ENCODE data around the gene NXF1. TPM values are rescaled to one million over a fixed set of nuclear protein-coding genes. Genes with fewer than 3 reads are reported as not detected.
A peak's percentile ranks its signal among the peaks of the same experiment; 100 is the strongest.

The NXF1 gene
- total and polyA plus RNA-seq, 2 of the 13 experiments (the other 11 are each of a cell fraction or from before 2014, with no cell fraction given): 30.4 to 30.9 TPM

- TF ChIP-seq NR2C2 (CRISPR knock-in tag; IDR thresholded peaks at IDR 0.05; ENCODE audit: borderline replicate concordance): peak; percentile 11; the same call in 1 of the 2 replicates
- no peak for TF ChIP-seq JUNB (CRISPR knock-in tag; IDR thresholded peaks at IDR 0.05; ENCODE audit: borderline replicate concordance)
- no peak for TF ChIP-seq NFIB (CRISPR knock-in tag; IDR thresholded peaks at IDR 0.05; ENCODE audit: borderline replicate concordance)
- no peak for TF ChIP-seq HMGA1 (CRISPR knock-in tag; conservative IDR thresholded peaks at IDR 0.05)
- TF ChIP-seq FLYWCH1 (CRISPR knock-in tag; IDR thresholded peaks at IDR 0.05): 0 out of 2 replicates have a peak, but pooled peaks have one; percentile 68
- TF ChIP-seq ZNF614 (CRISPR knock-in tag; IDR thresholded peaks at IDR 0.05; ENCODE audit: borderline replicate concordance): no peak
- TF ChIP-seq, protein P1, sequence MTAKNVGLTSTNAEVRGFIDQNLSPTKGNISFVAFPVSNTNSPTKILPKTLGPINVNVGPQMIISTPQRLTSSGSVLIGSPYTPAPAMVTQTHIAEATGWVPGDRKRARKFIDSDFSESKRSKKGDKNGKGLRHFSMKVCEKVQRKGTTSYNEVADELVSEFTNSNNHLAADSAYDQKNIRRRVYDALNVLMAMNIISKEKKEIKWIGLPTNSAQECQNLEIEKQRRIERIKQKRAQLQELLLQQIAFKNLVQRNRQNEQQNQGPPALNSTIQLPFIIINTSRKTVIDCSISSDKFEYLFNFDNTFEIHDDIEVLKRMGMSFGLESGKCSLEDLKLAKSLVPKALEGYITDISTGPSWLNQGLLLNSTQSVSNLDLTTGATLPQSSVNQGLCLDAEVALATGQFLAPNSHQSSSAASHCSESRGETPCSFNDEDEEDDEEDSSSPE (CRISPR knock-in tag; IDR thresholded peaks at IDR 0.05): no peak
- TF ChIP-seq BRD4 (CRISPR knock-in tag; IDR thresholded peaks at IDR 0.05): 0 out of 2 replicates have a peak, but pooled peaks have one; percentile 19
- no peak for TF ChIP-seq NR2F6 (IDR thresholded peaks at IDR 0.05)
- TF ChIP-seq NR2F6 (CRISPR knock-in tag; IDR thresholded peaks at IDR 0.05): no peak
- no peak for TF ChIP-seq ZEB1 (IDR thresholded peaks at IDR 0.05; ENCODE audit: insufficient replicate concordance, low read depth)
- no peak for TF ChIP-seq ZNF30 (CRISPR knock-in tag; IDR thresholded peaks at IDR 0.05)
- no peak for TF ChIP-seq FOSL1 (CRISPR knock-in tag; IDR thresholded peaks at IDR 0.05; ENCODE audit: borderline replicate concordance)
- TF ChIP-seq XRCC5 (optimal IDR thresholded peaks at IDR 0.05; ENCODE audit: low read length): no peak
- no peak for TF ChIP-seq ZGPAT (CRISPR knock-in tag; IDR thresholded peaks at IDR 0.05)
- peak; percentile 20; the same call in 1 of the 2 replicates for TF ChIP-seq HIVEP1 (CRISPR knock-in tag; IDR thresholded peaks at IDR 0.05)
- TF ChIP-seq FOXO4 (CRISPR knock-in tag; conservative IDR thresholded peaks at IDR 0.05): no peak
- no peak for TF ChIP-seq NFE2L1 (CRISPR knock-in tag; IDR thresholded peaks at IDR 0.05; ENCODE audit: borderline replicate concordance)
- no peak for TF ChIP-seq ZNF232 (CRISPR knock-in tag; IDR thresholded peaks at IDR 0.05; ENCODE audit: borderline replicate concordance)
- peak; percentile 78 for TF ChIP-seq SRSF1 (optimal IDR thresholded peaks at IDR 0.05; ENCODE audit: low read depth, low read length)
- TF ChIP-seq U2AF2 (IDR thresholded peaks at IDR 0.05; ENCODE audit: low read depth, low read length): no peak
- TF ChIP-seq ZNF580 (CRISPR knock-in tag; IDR thresholded peaks at IDR 0.05; ENCODE audit: borderline replicate concordance, low read depth): no peak
- no peak for TF ChIP-seq ADNP (CRISPR knock-in tag; IDR thresholded peaks at IDR 0.05)
- no peak for TF ChIP-seq ATF7-NPFF (CRISPR knock-in tag; IDR thresholded peaks at IDR 0.05; ENCODE audit: low read depth)
- no peak for TF ChIP-seq ZNF430 (CRISPR knock-in tag; IDR thresholded peaks at IDR 0.05)
- TF ChIP-seq ATF2 (CRISPR knock-in tag; IDR thresholded peaks at IDR 0.05): no peak
- TF ChIP-seq KLF12 (CRISPR knock-in tag; IDR thresholded peaks at IDR 0.05; ENCODE audit: borderline replicate concordance): no peak
Measured at GRCh38 chr11:62842171-62842741, 37.0 kb upstream of the NXF1 start (continued).
